Middle frontal gyrus (tissue), 1 donor: ENCODE measurements around the gene PIR.
A peak's percentile ranks its signal among the peaks of the same experiment; 100 is the strongest.

ENCODE experiments used
- DNase-seq: peaks from one replicate; pipeline ENCODE4 v3.0.0-alpha.2; 2015; ENCODE audit warnings: low spot score; ENCODE audit errors: extremely low spot score

Gene PIR

DNA sequence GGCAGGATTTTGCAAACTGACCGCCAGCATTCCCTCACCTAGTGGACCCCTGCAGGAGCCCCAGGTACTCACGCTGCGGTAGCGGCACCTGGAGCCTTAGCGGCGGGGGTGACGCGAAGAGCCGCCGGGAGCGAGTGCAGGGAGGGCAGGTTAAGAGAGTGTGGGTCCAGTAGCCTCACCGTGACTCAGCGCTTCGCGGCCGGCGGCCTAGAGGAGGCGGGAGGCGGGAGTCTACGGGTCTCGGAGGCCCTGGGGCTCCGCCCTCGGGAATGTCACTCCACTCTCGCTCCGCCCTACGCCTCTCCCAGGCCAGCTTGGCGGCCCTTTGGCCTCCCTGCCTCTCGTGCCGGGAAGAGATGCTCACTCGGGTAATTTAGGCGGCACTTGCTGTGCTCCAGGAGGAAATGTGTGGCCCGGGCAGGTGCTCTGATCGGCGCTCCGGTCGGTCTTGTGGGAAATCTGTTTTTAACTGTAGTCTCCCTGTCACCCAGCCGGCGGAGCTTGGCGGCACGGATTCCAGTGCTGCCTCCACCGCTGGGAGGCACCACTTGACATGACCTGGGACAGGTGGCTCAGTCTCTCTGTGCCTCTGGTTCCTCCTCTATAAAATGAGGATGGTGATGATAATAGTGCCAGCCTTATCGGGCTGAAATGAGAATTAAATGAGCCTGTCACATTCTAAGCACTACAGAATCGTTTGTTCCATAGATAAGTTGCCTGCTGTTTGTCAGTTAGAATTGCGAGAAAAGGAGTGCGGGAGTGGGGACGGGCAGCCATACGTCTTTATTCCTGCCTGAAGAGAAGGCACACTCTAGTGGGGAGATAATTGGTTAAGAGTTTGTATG is at the start of gene PIR:
Gene PIR (minus strand): TSS at position 216 of the 845 bp plus-strand sequence. CDS start 2,076 bp downstream, outside the sequence.
- peak; percentile 70 for DNase-seq

DNA sequence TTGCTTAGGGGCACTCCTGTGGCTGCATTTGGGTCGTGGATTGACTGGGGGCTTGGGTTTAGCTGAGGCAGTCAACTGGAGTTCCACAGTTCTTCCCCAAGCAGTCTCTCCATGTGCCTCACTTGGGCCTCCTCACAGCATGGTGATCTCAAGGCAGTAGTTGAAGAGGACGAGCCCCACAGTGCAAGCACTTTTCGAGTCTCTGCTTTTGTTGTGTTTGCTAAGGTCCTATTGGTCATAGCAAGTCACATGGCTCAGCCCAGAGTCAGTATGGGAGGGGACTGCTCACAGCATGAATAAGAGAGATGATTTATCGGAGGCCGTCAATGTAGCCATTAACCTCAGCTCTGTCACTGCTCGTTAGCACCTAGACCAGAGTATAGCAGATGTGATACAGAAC is 37.2 kb upstream of the PIR start:
- DNase-seq = no peak

DNA sequence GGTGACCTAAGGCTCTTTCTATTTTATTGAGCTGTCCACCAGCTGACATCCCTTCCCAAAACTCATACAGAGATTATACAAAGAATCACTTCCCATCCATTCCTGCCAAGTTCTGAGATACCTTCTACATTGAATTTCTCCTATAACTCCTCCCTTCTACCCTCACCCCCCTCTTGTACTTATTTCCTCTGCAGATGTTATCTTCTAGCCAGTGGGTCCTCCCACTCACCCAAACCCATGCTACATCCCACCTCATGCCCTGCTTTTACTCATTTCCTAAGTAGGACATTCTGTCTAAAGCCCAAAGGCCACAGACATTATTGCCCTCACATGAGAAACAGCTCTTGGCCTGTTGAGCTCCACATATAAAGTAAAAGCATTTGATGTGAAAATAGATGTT is 36.0 kb upstream of the PIR start:
- DNase-seq = no peak

DNA sequence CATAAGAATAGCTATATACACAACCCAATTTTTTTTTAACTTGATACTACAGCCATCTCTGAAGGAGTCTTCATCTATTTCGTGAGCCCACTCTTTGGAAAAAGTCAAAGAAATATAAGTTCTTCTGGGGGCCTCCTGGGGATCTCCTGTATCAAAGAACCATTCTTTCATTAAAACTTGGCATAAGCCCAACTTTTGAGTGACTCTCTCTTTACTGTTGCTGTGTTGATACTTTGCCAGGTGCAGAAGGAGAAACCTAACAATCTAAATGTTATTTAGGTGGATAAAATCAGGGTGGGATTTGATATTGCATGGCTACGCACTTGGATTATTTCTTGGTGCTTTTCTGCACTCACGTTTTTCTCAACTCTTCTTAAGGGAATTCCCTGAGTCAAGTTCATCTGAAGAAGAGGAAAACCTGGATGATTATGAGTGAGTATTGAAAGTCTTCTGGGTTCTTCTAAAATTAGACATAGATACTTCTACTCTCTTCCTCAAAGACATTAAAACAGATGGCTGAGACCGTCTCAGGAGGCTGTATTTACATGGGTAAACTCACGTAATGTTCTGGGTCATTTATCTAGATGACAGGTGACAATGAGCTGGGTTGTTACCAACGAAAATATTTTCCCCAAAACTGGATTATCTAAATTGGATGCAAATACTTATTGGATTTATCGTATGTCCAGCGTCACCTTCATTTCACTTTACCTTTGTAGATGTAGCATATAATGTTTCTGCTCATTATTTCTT is 32.7 kb upstream of the PIR start:
- DNase-seq = no peak

DNA sequence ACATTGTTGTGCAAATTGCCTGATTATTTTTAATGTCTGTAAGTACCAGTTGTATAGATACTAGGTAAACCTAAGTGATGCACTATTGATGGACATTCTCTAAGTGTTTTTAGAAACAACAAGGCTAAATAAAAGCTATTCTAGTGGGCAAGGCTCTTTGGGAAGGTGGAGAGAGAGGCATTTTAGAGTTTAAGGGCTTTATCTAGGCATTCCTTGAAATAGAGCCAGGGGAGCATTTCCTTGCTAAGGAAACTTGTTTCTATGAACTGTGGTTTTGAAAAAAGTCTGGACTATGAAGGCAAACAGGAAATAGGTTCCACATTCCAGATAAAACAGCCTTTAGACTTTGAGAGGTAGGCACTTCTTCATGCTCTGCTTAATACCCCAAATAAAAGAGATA is 31.3 kb upstream of the PIR start:
- DNase-seq = no peak

DNA sequence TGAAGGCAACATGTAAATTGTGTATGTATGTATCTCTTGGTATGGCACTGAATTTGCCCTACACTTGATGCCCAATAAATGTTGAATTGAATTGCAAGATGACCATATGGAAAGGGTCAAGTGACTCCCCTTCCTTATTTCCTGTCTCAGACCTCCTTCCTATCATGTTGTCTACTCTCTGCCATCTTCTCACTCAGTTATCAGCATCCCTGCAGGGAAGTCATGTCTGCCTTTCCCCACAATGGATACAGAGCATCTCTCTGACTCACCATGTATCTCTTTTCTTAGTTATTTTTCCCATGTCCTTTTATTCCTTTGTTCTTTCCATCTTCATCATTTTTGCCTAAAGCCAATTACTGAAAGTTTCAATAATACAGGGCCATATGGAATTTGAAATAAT is 30.0 kb upstream of the PIR start:
- no peak for DNase-seq

DNA sequence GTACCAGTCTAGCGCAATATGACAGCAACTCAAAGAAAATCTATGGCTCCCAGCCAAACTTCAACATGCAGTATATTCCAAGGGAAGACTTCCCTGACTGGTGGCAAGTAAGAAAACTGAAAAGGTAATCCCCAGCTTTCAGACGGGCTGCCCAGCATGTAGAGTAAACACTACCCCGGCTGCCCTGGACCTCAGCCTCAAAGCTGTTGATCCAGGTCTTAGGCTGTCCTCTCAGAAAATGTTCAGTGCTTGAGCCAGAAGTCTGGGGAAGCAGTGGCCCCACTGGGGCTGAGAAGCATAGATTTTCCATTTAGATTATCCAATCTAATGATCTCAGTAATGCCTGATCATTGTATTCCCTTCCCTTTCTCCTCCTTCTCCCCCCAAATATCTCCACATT is 29.3 kb upstream of the PIR start:
- DNase-seq = no peak

DNA sequence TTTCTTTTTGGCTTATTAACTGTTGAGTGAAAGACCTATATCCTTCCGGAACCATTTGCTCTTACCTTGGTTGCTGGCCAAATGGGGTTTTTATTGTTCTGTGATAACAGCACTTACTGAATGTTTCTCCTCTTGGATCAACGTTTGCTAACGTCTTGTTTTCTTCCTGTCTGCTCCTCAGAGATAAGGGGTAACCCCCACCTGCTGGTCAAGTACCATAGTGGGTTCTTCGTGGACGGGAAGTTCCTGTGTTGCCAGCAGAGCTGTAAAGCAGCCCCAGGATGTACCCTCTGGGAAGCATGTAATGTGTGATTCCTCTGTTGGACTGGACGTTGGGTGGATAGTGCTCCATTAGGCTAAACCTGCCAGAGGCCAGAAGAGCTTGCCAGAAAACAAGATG is 22.8 kb upstream of the PIR start:
- no peak for DNase-seq

DNA sequence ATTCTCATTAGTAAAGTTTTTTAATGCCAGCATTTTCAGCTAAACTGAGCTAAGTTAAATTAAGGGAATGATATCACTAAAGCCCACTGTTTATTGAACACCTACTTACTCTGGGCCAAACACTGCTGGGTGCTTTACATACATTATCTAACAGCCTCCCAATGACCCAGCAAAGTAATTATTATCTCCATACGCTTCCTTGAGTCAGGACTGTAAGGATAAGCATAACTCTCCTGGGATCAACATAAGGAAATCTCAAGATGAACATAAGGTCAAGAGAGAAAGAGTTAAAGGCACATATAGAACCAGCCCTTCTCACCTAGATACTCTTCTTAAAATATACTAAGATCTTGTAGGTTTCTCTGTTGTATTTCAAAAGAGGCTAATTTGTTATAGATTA is 21.1 kb upstream of the PIR start:
- DNase-seq = no peak

DNA sequence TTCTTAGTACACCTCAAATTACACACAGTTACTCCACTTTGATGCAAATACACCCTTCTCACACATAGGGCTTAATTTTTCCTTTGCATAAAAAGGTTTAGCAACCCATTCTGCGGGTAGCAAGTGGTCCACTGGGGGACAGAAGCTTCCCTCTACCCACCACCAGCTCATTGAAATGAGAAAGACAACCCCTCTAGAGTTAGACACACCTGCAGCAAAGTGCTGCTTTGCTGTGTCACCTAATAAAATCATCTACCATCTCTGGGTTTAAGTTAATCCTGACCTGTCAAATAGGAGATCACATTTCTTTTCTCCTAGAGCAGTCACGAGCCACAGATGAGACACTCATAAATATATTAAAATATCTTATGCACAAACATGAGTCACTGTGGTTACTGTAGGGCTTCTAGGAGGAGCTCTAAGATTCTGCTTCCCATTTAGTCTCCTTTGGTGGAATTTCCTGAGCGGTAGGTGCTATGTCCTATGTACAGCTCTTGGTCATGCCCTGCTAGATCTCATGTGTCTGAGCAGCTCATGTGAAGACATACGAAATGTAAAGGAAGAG is 19.4 kb upstream of the PIR start:
- DNase-seq = no peak

DNA sequence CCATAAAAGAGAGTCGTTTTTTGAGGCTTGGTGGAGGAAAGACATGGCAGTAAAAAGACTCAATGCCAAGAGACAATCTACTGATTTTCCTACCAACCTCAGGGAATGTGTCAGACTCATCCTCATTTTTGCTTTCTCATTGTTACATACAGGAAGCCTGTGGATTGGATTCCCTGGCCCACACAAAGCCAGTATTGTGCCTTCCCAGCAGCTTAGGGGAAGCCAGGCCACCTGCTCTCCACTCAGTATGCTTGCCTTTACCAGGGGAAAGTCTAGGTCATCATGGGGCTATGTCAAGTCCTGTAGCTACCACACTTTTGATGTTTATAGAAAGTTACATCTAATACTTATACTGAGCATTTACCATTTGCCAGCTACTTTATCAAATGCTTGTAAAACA is 18.4 kb upstream of the PIR start:
- DNase-seq = no peak

DNA sequence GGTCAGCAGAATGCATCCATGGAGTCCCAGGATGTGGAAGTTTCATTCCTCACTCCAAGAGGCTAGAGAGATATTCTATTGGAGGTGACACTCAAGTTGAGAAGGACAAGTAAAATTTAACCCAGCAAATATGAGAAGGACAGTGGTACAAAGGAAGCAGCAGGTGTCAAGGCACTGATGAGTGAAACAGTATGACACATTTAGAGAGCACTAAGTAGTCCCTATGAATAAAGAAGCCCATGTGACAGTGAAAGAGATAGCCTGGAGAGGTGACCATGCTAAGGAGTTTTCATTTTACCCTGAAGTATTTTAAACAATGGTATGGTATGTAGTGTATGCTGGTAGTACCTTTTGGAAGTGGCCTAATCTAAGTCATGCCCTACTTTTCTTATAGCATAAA is 16.7 kb upstream of the PIR start:
- no peak for DNase-seq

DNA sequence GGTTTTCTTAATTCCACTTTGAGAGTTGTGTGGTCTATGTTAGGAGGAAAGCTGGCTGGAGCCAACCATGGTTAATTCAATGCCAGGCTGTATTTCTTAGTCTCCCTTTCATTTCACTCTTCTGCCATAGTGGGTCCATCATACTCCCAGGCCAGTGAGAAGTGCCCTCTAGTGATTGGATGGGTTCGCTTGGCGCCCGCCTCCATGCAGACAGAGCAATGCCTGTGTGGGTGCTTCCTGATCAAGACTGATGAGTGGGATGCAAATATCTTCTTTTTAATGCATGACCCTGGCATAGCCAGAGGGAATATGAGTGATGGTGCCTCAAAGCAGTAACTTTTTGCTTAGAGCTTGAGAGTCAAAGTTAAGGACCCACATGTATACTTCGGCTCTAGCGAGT is 13.9 kb upstream of the PIR start:
- DNase-seq = no peak

DNA sequence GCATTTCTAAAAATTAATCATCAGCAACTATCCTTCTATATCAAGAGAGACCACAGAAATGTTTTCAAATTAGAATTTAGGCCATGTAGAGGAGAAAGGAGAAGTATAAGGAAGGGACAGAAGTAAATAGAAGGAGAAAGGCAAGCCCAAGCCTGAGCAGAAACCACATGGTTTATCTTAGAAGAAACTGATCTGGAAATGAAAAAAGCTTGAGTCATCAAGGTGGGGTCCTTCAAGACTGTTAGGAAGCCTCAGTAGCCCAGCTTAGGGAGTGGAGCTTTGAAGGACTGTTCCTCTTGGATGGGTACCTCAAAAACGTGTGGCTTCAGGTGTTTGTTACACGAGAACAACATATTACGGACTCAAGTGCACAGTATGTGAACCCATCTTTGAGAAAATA is 12.0 kb upstream of the PIR start:
- DNase-seq = no peak

DNA sequence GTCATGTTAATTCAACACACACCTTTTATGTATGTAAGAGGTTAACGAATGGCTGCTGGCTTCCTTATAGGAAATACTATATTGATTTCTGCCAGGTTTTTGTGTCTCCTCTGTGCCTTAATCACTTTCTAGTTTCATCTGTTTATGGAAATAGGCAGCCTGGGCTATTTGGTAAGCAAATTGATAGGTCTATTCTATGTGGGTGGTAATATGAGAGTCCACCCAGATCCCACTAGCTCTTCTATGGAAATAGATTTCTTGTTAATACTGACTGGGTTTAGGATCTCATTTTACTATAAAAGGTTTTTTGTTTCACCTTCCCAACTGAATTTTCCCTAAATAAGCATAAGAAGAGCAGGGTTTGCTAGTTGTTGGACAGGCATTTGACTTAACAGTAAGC is 11.5 kb upstream of the PIR start:
- DNase-seq = no peak

DNA sequence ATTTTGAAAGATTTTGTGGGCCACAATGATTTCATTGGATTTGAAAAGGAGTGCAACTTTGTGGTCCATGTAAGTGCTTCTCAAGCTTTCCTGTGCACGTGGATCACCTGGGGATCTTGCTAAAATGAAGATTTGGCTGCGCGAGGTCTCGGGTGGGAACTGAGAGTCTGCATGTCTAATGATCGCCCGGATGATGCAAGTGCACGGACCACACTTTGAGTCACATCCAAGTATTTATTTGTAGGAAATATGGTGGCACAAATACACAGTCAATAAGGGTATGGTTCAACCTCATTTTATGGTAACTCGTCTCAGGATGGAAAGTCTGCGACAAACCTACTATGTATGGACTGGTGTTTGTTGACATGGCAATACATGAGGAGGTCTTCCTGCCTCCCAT is 8.4 kb upstream of the PIR start:
- DNase-seq = no peak

DNA sequence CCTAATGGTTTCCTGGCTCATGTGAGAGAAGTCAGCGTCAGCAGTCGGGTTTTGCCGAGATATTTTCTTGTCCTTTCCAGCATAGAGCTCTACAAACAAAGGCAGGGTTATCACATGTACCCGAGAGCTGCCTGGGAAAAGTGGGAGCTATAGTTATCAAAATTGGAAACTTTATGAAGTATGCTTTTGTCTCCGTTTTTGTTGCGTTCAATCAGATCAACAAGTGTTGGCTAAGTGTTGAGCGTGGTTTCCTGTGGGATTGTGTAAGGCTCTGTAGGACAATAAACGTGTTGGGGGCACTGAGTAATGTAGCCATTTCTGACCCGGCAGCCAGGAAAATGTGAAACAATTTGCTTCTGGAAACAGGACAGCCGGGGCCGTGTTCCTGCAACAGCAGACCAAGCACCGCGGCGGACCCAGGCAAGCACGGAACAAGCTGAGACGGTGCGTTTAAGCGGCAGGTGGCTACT is 7.4 kb upstream of the PIR start, which contains the start of gene BMX:
Gene BMX (plus strand): TSS at position 311 of the 470 bp plus-strand sequence. CDS start 7,547 bp downstream, outside the sequence.
- no peak for DNase-seq

DNA sequence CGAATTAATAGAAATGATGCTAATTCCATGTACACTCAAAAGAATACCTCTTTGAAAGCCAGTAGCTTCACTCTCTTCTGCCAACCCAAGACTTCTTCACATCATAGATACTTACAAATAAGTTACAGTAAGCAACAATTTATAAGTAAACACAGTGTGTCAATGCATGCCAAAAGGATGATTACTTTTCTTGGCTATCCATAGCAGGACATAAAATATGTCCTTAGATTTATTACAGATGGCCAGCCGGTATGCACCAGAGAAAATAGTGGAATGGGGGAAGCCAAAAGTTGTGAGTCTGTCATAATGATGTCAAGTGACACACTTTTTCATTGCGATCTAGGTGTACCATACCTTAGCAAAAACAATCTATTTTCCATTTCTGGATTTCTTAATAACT is 6.8 kb upstream of the PIR start:
- DNase-seq = no peak

DNA sequence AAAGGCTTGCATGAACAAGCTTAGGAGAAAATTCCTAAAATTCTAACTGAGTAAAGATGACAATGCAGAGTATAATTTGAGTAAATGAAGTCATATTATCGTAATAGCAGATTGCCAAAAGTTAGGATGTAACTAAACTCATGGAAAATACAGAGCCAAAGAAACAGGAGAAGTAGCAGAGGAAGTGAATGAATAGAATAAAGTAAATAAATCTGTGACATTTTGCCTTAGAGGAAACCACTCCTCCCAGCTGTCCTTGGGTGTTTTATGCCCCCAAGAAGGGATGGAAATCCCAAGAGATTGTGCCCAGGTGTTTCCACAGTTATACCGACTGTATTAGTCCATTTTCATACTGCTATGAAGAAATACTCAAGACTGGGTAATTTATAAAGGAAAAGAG is 5.6 kb upstream of the PIR start:
- no peak for DNase-seq

DNA sequence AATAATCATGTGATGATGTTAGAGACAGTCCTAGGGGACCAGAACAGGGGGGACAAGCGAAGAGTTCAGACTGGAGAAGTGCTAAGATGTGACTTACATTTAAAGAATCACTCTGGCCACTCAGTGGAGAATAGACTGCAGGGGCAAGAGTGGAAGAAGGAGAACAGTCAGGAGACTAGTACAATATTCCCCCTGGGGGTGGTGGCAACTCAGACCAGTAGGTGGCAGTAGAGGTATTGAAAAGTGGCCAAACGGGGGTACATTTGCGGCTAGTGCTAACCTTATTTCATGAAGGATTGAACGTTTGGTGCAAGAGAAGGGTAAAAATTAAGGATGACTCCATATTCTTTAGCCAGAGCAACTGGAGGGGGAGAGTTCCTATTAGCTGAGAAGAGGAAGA is 4.7 kb upstream of the PIR start:
- DNase-seq = no peak

DNA sequence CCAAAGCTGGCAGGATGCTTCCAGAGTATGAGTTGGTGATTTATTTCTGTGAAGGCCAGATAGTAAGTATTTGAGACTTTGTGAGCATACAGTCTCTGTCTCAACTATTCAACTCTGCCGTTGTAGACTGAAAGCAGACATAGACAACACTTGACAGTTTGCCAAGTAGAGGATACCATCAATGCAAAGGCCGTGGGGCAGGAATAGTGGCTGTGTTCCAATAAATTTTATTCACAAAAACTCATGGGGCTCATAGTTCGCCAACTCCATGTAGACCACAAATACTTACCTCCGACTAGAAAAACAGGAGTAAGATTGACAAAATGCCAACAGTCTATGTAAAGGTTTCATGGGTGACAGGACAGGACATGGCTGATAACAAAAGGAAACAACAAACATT is 3.7 kb upstream of the PIR start:
- no peak for DNase-seq

DNA sequence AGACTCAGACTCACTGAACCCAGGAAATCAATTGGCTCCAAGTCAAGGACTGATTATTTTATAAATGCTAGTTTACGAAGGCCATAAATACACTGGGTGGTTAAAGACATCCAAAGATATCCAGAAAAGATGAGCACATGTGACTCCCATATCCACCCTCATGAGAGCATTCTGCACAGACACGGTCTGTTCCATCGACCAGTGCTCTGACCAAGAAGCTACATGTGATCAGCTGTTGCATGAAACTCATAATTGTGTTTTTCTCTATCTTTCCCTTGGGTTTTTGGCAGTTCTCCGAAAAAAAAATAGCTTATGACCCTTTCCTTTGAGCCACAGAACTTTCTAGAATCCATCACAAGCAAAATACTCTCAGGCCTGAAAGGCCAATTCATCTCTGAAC is 2.7 kb upstream of the PIR start:
- DNase-seq = no peak
